GM21576 (cell line): ENCODE measurements around the gene WFIKKN1.

Experiments used
- ATAC-seq: cut with Tn5 transposase; IDR thresholded peaks from one replicate; pipeline ENCODE4 v1.9.1; 2021; ENCODE audit warnings: mild to moderate bottlenecking, moderate library complexity; ENCODE audit not compliant: unreplicated experiment

The WFIKKN1 gene

DNA sequence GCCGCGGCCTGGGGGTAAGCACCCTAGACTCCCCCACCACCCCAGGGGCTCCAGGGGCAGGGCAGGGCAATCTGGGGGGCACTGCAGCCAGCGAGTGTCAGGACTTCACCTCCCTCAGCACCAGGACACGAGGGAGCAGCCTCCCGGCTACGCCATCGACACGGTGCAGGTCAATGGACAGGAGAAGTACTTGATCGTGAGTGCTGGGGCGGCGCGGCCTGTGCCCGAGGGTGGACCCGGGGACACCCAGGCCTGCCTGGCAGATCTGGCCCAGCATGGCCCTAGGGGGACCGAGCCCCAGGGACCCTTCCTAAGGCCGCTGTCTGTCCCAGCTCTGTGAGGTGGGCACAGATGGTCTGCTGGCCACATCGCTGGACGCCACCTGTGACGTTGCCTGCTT, 41.6 kb downstream of the WFIKKN1 start:
- no peak for ATAC-seq

DNA sequence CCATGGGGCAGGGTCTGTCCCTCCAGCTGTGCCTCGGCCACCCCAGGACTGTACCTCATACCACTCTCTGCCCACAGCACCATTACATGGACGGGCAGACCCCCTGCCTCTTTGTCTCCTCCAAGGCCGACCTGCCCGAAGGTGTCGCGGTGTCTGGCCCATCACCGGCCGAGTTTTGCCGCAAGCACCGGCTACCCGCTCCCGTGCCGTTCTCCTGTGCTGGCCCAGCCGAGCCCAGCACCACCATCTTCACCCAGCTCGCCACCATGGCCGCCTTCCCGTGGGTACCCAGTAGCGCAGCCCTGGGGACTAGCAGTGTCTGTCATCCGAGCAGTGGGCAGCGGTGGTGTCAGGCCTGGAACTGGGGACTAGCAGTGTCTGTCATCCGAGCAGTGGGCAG, 42.1 kb downstream of the WFIKKN1 start:
- no peak for ATAC-seq

DNA sequence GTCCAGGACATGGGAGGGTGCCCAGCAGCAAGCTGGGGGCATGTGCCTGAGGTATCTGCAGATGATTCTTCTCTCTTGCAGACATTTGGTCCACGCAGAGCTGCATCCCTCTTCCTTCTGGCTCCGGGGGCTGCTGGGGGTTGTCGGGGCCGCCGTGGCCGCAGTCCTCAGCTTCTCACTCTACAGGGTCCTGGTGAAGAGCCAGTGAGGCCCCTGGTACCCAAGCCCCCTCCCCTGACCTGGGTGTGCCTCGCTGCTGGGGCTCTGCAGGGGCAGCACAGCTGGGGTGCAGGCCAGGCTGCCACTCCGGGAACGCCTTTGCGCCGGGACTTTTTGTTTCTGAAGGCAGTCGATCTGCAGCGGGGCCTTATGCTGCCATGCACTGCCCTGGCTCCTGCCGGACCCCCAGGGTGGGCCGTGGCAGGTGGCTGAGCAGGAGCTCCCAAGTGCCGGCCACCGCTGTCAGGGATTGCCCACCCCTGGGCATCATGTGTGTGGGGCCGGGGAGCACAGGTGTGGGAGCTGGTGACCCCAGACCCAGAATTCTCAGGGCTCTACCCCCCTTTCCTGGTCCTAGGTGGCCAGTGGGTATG, 42.7 kb downstream of the WFIKKN1 start:
- ATAC-seq: no peak

DNA sequence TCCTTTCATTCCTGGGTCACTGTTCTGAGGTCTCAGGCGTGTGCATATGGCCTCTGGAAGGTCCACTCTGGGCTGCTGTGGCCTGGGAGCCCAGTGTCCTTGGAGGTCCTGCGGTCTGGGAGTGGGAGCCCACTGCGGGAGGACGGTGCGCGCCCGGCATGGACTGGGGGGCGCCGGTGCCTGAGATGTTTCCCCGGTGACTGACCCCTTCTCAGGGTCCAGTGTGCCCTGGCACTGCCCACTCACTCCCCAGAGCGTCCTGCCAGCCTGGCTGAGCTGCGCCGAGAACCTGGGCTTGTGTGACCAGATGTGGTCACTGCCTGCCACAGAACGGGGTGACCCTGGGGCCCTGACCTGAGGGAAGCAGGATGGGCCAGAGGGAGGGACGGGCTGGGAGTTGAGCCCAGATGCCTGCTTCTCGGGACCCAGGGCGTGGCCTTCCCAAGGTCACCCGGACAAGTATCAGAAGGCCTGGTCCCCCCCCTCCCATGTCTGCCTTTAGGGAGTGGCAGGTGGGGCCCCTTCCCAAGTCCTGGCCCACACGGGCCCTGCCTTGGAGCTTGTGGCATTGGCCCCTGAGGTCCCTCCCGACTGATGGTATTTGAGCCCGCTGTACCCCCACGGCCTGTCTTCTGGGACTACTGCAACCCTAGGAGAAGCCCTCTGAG, 43.6 kb downstream of the WFIKKN1 start:
- ATAC-seq: no peak

DNA sequence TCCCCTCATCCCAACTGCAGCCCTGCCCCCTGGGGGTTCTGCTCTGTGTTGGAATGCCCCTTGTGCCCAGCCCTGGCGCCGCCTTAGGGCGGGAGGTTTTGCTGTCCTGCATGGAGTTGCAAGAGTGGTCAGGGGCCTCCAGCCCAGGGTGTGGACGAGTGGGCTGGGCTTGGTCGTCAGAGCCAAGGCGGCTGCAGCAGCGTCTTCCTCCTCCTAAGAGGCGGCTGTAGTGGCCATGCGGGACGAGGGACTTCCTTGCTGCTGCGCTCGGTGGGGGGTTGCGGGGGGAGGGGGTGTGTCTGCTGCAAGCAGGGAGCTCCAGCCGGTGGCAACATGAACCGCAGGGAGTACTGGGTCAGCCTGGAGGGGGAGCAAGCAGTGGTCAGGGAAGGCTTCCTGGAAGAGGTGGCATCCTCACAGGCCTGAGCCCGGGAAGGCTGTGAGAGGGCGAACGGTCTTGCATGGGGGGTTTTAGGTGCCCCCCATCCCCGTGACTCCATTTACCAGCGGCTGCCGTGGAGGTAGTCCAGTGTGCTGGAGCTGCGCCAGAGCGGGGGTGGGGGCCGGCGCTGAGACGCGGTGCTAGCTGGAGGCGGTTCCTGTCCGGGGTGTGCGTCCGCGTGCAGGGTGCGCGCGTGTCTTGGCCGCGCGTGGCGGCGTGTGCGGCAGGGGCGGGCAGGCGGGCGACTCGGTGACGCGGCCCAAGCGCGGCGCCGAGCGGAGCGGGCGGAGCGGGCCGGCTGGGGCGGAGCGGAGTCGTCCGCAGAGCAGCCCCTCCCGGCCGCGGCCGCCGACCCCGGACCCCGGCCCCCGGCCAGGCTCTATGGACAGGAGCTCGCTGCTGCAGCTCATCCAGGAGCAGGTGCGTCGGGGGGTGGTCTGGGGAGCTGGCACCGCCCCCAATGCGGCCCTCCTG, 44.4 kb downstream of the WFIKKN1 start, which contains the start of gene RHBDL1:
TSS of gene RHBDL1 (plus strand) at position 704 of the 916 bp plus-strand sequence. CDS start at position 824, 120 bp downstream.
- no peak for ATAC-seq

DNA sequence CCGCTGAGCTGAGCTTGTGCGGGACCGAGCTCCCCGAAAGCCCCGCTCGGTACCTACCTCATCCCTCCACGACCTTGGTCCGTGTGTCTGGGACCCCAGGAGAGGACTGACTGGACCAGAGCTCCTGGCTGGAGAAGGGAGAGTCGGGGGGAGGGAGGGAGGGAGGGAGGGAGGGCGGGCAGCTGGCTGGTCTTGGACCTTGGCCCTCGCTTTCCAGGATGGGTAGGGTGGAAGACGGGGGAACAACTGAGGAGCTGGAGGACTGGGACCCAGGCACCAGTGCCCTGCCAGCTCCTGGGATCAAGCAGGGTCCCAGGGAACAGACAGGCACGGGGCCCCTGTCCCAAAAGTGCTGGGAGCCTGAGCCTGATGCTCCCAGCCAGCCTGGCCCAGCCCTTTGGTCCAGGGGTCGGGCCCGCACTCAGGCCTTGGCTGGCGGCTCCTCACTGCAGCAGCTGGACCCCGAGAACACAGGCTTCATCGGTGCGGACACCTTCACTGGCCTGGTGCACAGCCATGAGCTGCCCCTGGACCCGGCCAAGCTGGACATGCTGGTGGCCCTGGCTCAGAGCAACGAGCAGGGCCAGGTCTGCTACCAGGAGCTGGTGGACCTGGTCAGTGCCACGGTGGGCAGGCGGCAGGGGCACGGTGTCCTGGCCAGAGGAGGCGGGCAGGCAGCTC, 45.2 kb downstream of the WFIKKN1 start:
- no peak for ATAC-seq

DNA sequence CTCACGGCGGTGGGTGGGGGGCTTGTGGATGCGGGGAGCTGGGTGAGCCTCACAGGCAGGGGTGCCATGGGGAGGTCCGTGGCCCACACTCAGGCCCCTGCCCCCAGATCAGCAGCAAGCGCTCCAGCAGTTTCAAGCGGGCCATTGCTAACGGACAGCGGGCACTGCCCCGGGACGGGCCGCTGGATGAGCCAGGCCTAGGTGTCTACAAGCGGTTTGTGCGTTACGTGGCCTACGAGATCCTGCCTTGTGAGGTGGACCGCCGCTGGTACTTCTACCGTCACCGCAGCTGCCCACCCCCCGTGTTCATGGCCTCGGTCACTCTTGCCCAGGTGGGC, 45.7 kb downstream of the WFIKKN1 start:
- no peak for ATAC-seq

DNA sequence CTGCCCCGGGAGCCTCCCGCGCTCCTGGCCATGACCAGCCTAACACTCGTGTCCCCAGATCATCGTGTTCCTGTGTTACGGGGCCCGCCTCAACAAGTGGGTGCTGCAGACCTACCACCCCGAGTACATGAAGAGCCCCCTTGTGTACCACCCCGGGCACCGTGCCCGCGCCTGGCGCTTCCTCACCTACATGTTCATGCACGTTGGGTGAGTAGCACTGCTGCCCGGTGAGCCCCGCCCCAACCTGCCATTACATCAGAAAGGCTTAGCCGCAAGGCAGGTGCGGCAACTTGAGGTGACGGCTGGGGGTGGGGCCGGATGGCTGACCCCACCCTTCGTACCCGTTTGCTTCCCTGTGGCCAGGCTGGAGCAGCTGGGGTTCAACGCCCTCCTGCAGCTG, 46.1 kb downstream of the WFIKKN1 start:
- ATAC-seq: no peak

DNA sequence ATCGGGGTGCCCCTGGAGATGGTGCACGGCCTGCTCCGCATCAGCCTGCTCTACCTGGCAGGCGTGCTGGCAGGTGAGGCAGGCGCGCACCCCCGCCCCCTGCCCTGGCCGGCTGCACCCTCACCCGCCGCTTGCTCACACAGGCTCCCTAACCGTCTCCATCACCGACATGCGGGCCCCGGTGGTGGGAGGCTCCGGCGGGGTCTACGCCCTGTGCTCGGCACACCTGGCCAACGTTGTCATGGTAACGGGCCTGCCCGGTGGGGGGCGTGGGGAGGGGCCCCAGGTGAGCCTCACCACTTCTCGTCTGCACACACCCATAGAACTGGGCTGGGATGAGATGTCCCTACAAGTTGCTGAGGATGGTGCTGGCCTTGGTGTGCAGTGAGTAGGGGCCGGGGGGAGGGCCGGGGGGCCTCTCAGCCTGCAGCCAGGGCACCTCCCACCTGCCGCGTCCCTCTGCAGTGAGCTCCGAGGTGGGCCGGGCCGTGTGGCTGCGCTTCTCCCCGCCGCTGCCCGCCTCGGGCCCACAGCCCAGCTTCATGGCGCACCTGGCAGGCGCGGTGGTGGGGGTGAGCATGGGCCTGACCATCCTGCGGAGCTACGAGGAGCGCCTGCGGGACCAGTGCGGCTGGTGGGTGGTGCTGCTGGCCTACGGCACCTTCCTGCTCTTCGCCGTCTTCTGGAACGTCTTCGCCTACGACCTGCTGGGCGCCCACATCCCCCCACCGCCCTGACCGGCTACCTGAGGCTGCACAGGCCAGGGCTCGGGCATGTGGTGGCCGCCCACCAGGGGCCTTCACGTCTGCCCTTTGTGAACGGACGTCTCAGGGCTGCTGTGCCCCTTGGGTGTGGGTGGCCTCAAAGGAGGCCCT, 46.8 kb downstream of the WFIKKN1 start:
- ATAC-seq: no peak

DNA sequence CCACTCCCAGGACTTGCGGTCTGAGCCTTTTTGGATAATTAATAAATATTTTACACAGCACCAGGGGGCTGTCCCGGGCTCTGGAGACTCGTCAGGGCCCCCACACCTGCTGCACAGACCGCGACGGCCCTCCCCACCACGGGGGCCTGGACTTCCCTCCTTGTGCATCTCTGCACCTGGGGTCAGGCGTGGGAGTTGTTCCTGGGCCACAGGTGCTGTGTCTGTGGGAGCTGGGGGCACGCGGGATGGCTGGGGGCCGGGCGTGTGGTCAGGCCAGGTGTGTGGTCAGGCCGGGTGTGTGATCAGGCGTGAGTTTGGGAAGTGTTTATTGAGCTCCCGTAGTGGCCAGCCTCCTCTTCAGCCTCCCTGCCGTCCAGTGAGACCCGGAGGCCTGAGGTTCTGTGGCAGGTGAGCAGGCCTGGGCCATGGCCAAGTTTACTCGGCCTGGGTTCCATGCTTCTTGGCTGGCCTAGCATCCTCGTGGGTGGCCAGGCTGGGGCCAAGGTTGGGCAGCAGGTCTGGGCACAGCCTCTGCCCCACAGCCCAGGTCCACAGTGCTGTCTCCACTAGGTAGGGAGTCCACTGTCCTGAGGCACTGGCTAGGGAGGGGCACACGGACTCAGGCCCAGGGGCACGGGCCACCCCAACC, 47.5 kb downstream of the WFIKKN1 start:
- ATAC-seq: no peak

DNA sequence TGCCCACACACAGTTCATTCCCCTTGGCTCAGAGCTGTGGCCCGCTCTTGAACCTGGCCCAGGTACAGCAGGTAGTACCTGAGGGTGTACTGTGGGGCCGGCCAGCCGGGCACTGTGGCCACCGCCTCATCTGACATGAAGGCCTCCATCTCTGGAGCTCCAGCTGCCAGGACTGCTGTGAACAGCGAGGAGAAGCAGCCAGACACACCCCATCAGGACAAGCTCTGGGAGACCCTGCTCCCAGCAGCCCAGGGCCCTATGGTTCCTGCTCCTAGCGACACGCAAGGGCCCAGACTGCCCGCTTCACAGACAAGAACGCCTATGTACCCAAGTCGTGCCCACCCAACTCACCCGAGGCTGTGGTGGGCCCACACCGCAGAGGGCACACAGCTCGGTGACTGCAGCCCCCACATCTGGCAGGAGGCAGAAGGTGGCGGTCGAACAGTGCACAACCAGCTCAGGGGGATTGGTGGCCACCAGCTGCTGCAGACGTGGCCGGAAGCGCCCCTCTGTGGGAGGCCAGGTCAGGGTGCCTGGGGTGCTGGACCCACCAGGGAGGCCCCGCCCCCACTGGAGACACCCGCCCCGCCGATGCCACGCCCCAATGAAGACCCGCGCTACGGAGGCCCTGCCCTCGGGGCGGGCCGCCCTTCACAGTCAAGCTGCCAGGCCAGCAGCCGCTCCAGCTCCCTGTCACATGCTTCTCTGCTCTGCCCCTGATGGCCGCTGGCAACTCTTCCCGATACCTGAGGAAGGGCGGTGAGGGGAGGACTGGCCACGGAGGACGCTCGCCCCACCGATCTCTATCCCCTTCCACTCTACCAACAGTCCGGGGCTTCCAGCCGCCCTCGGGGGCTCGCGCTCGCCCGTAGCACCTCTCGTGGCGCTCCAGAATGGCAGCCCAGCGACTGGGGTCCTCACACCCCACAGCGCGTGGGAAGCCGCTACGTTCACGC, 48.4 kb downstream of the WFIKKN1 start:
- ATAC-seq: no peak

DNA sequence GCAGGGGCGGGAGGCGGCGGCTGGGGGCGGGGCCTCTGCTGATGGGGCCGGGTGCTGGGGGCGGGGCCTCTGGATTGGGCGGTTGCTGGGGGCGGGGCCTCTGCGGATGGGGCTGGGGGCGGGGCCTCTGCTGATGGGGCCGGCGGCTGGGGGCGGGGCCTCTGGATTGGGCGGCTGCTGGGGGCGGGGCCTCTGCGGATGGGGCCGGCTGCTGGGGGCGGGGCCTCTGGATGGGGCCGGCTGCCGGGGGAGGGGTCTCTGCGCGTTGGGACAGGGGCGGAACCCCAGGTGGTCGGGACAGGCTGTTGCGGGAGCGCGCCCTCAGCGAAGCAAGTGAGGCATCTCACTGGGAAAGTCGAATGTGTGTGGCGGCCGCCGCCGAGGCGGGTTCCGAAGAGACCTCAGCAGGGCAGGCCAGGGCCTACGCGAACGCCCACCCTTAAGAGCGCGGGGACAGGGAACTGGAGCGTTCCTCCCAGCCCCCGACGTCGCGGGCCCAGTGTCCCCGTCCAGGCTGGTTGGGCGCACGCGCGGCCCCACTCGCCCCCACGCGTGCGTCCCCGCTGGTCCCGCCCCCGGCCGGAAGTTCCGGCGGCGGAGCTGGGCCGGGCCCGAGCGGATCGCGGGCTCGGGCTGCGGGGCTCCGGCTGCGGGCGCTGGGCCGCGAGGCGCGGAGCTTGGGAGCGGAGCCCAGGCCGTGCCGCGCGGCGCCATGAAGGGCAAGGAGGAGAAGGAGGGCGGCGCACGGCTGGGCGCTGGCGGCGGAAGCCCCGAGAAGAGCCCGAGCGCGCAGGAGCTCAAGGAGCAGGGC, 49.2 kb downstream of the WFIKKN1 start, which contains the start of gene STUB1:
TSS of gene STUB1 (plus strand) at position 597 of the 811 bp plus-strand sequence. CDS start at position 713, 116 bp downstream.
- ATAC-seq: peak; percentile 33

DNA sequence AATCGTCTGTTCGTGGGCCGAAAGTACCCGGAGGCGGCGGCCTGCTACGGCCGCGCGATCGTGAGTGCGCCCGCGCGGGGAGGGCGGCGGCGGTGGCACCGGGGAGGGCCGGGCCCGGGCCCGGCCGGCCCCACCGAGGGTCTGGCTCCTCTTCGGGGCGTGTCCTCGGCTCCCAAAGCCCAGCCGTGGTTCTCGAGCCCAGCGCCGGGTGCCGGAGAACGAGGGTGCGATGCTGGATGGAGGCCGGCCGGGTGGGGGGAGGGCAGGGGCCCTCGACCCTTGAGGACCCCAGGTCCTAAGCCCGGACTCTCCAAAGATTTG, 49.8 kb downstream of the WFIKKN1 start:
- ATAC-seq: no peak

DNA sequence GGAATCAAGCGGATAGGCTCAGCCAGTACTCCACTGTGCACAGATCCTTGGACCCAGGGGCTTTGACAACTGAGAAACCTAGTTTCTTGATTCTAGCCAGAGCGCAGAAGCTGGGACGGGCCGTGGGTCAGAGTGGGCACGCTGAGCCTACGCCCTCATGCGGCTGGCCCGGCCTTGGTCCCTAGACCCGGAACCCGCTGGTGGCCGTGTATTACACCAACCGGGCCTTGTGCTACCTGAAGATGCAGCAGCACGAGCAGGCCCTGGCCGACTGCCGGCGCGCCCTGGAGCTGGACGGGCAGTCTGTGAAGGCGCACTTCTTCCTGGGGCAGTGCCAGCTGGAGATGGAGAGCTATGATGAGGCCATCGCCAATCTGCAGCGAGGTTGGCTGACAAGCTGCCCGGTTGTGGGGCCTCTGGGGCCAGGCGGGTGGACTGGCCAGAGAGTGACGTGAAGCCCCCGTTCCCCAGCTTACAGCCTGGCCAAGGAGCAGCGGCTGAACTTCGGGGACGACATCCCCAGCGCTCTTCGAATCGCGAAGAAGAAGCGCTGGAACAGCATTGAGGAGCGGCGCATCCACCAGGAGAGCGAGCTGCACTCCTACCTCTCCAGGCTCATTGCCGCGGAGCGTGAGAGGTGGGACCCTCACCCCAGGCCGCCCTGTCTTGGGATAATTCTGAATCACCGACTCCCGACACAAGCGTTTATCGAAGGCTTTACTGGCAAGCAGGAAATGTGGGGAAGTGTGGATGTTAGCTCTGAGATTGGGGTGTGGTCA, 50.4 kb downstream of the WFIKKN1 start:
- ATAC-seq: no peak

DNA sequence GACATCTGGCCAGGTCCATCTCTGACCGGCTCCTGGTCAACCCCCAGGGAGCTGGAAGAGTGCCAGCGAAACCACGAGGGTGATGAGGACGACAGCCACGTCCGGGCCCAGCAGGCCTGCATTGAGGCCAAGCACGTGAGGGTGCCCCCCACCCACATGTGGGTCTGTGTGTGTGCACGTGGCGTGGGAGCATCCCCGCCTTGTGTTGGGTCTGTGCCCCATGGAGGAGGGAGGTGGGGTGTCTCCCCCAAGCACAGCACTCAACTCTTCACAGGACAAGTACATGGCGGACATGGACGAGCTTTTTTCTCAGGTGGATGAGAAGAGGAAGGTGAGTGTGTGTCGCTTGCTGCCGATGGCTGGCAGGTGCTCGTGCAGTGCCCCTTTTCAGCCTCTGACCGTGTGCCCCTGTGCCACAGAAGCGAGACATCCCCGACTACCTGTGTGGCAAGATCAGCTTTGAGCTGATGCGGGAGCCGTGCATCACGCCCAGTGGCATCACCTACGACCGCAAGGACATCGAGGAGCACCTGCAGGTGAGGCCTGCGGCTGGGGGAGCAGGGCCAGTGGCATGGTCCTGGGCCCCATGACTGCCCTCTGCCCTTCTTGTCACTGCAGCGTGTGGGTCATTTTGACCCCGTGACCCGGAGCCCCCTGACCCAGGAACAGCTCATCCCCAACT, 51.1 kb downstream of the WFIKKN1 start:
- no peak for ATAC-seq
